CD14-positive monocyte (primary cell): ENCODE data around the gene PDE6C. TPM values are rescaled to one million over a fixed set of nuclear protein-coding genes. Genes with fewer than 3 reads are reported as not detected.

Experiments used
- DNase-seq, 3 donors: peaks; one replicate each; pipeline ENCODE4 v3.0.0-alpha.2; 2011 to 2022
- H2AFZ ChIP-seq: 2 replicates; pipeline ENCODE4 v1.6.0; 2012; ENCODE audit warnings: mild to moderate bottlenecking, low read depth, low read length, inconsistent platforms; ENCODE audit not compliant: insufficient read depth, poor library complexity, severe bottlenecking
- H3K27ac ChIP-seq, 2 donors: 1 replicate in 1 of 2; 2 replicates in 1 of 2; pipeline ENCODE4 v1.5.1; 2012 to 2013; ENCODE audit warnings: low read length in 2 of 2, control low read depth in 1 of 2, inconsistent platforms in 1 of 2, low read depth in 1 of 2, mild to moderate bottlenecking in 1 of 2
- H3K27me3 ChIP-seq, 2 donors: one replicate each; pipeline versions ENCODE4 v1.6.0 to v1.6.1; 2011 to 2013; ENCODE audit warnings: low read length in 2 of 2; ENCODE audit not compliant: control insufficient read depth in 2 of 2, insufficient read depth in 2 of 2
- H3K36me3 ChIP-seq, 2 donors: replicated peaks in 1 of 2; 1 replicate in 1 of 2; 2 replicates in 1 of 2; pipeline versions ENCODE4 v1.5.1 to v1.6.1; 2012 to 2013; ENCODE audit warnings: low read length in 2 of 2, control low read depth in 1 of 2, inconsistent platforms in 1 of 2, mild to moderate bottlenecking in 1 of 2; ENCODE audit not compliant: insufficient read depth in 2 of 2, control insufficient read depth in 1 of 2
- H3K4me1 ChIP-seq, 2 donors: 1 replicate in 1 of 2; 2 replicates in 1 of 2; pipeline versions ENCODE4 v1.5.1 to v1.6.1; 2012 to 2013; ENCODE audit warnings: low read length in 2 of 2, control low read depth in 1 of 2, inconsistent platforms in 1 of 2, mild to moderate bottlenecking in 1 of 2, moderate library complexity in 1 of 2; ENCODE audit not compliant: insufficient read depth in 2 of 2, control insufficient read depth in 1 of 2
- H3K4me2 ChIP-seq: replicated peaks from 2 replicates; pipeline ENCODE3; 2012; ENCODE audit warnings: low read length, moderate library complexity, mild to moderate bottlenecking; ENCODE audit not compliant: poor library complexity, severe bottlenecking; ENCODE audit errors: extremely low read depth
- H3K4me3 ChIP-seq, 3 experiments: fragments of 200-600 bp in 1 of 3; sonication (generic) in 1 of 3; replicated peaks in 1 of 3; 1 replicate in 2 of 3; 2 replicates in 1 of 3; pipeline ENCODE4 v1.5.1; 2011 to 2013; ENCODE audit warnings: low read length in 3 of 3, mild to moderate bottlenecking in 3 of 3, control low read depth in 2 of 3, low read depth in 2 of 3, inconsistent platforms in 1 of 3, moderate library complexity in 1 of 3
- H3K79me2 ChIP-seq: 2 replicates; pipeline ENCODE4 v1.6.0; 2012; ENCODE audit warnings: mild to moderate bottlenecking, control low read depth, inconsistent platforms, low read length, moderate library complexity; ENCODE audit not compliant: insufficient read depth
- H3K9ac ChIP-seq: 2 replicates; pipeline ENCODE4 v1.6.0; 2017; ENCODE audit warnings: low read length, mild to moderate bottlenecking; ENCODE audit not compliant: insufficient read depth, poor library complexity, severe bottlenecking
- H3K9me3 ChIP-seq, 2 donors: replicated peaks in 1 of 2; 1 replicate in 1 of 2; 2 replicates in 1 of 2; pipeline versions ENCODE4 v1.5.1 to v1.6.1; 2012 to 2013; ENCODE audit warnings: low read length in 2 of 2, control low read depth in 1 of 2; ENCODE audit not compliant: control insufficient read depth in 1 of 2, insufficient read depth in 1 of 2
- H4K20me1 ChIP-seq: 2 replicates; pipeline ENCODE4 v1.6.0; 2012; ENCODE audit warnings: mild to moderate bottlenecking, low read length, control low read depth, moderate library complexity; ENCODE audit not compliant: insufficient read depth
- H3K27ac Mint-ChIP-seq, 7 donors: one replicate each; pipeline ENCODE4 v1.8.0; 2020; ENCODE audit warnings: mild to moderate bottlenecking in 7 of 7, mixed read lengths in 7 of 7, moderate library complexity in 6 of 7, inconsistent platforms in 2 of 7
- H3K27me3 Mint-ChIP-seq, 3 donors: one replicate each; pipeline ENCODE4 v1.8.0; 2021 to 2022; ENCODE audit warnings: low read depth in 3 of 3, mild to moderate bottlenecking in 3 of 3, mixed read lengths in 3 of 3, moderate library complexity in 3 of 3, inconsistent platforms in 1 of 3
- H3K36me3 Mint-ChIP-seq, 2 donors: one replicate each; pipeline ENCODE4 v1.8.0; 2020; ENCODE audit warnings: mixed read lengths in 2 of 2, inconsistent platforms in 1 of 2, mild to moderate bottlenecking in 1 of 2
- H3K4me1 Mint-ChIP-seq: one replicate; pipeline ENCODE4 v1.8.0; 2020; ENCODE audit warnings: mild to moderate bottlenecking, mixed read lengths
- H3K4me3 Mint-ChIP-seq, 2 donors: one replicate each; pipeline ENCODE4 v1.8.0; 2020; ENCODE audit warnings: mild to moderate bottlenecking in 2 of 2, mixed read lengths in 2 of 2, moderate library complexity in 1 of 2
- H3K9me3 Mint-ChIP-seq, 7 donors: one replicate each; pipeline ENCODE4 v1.8.0; 2020 to 2022; ENCODE audit warnings: mixed read lengths in 7 of 7, mild to moderate bottlenecking in 6 of 7, moderate library complexity in 6 of 7, inconsistent platforms in 2 of 7
- CTCF ChIP-seq: fragments of 200-600 bp; IDR thresholded peaks from one replicate; pipeline ENCODE4 v1.8.0; 2022; ENCODE audit warnings: antibody characterized with exemption, mild to moderate bottlenecking
- WGBS: methylation state at CpG from one replicate; pipeline ENCODE4 v1.1.5; 2013; ENCODE audit warnings: missing lambda C conversion rate; ENCODE audit not compliant: insufficient coverage; 5-methylcytosine and 5-hydroxymethylcytosine counted together
- intact Hi-C, 2 donors: fragments of 100-400 bp; cut with micrococcal nuclease; formaldehyde crosslinking; loops; one replicate each; pipeline versions ENCODE4 v1.15.0 to v1.15.1; 2023
- polyA plus RNA-seq, 3 donors: library from polyadenylated mRNA; depleted of rRNA in 1 of 3; unstranded in 2 of 3; stranded (reverse) in 1 of 3; fragments of 300-500 nt in 2 of 3; fragments of >200 nt in 1 of 3; fragmentation: Illumina TruSeq in 2 of 3; gene quantifications; 1 replicate in 2 of 3; 2 replicates in 1 of 3; pipeline ENCODE4 v1.2.3, GENCODE V29; 2012 to 2021

The PDE6C gene
- polyA plus RNA-seq, 3 donors = not detected

- no peak for TF ChIP-seq CTCF
- H3K36me3 Mint-ChIP-seq = no peaks in the 10 kb centered on the region
- Histone ChIP-seq H3K9ac (no peak overlapping the region), H4K20me1 (no peaks in the 10 kb centered on the region), H3K79me2 (no peaks in the 10 kb centered on the region), H2AFZ (no peak overlapping the region), H3K4me3 (no peak overlapping the region), H3K27me3 (no peaks in the 10 kb centered on the region), H3K9me3 (no peaks in the 10 kb centered on the region), H3K4me2 (no peak overlapping the region), H3K27ac (no peak overlapping the region), H3K4me1 (no peaks in the 10 kb centered on the region), H3K36me3 (no peaks in the 10 kb centered on the region)
- peaks cover 6% of the 10 kb centered on the region in 3 donors for H3K27me3 Mint-ChIP-seq
- H3K27ac Mint-ChIP-seq = no peak overlapping the region
- 95% methylated on average over 15 of the region's 15 CpGs for WGBS
- no peaks in the 10 kb centered on the region for H3K4me1 Mint-ChIP-seq
- intact Hi-C loops = no loop called here
- H3K4me3 Mint-ChIP-seq = no peak overlapping the region
- no peak for DNase-seq
- peaks cover 0 to 3% (median 0%) of the 10 kb centered on the region in 7 donors for H3K9me3 Mint-ChIP-seq
These were observed 18.6 kb downstream of the PDE6C start for GRCh38 chr10:93630625-93631557.

- H4K20me1 ChIP-seq = no peaks in the 10 kb centered on the region
- no peaks in the 10 kb centered on the region for H3K36me3 Mint-ChIP-seq
- no peaks in the 10 kb centered on the region for H3K4me1 Mint-ChIP-seq
- no peak overlapping the region for H3K27ac Mint-ChIP-seq
- 100% methylated on average over 3 of the region's 7 CpGs for WGBS
- TF ChIP-seq CTCF = no peak
- H3K36me3 ChIP-seq = no peaks in the 10 kb centered on the region
- no peak overlapping the region for H3K9ac ChIP-seq
- H3K27me3 Mint-ChIP-seq = peaks cover 2 to 15% (median 2%) of the 10 kb centered on the region in 3 donors
- no peaks in the 10 kb centered on the region for H3K4me1 ChIP-seq
- no peaks in the 10 kb centered on the region for H3K9me3 ChIP-seq
- peaks cover 0 to 7% (median 0%) of the 10 kb centered on the region in 7 donors for H3K9me3 Mint-ChIP-seq
- DNase-seq = no peak
- no peaks in the 10 kb centered on the region for H3K79me2 ChIP-seq
- no peak overlapping the region for H3K4me2 ChIP-seq
- H3K27me3 ChIP-seq = no peaks in the 10 kb centered on the region
- H3K4me3 ChIP-seq = no peak overlapping the region
- no peak overlapping the region for H2AFZ ChIP-seq
- H3K4me3 Mint-ChIP-seq = no peak overlapping the region
- no peak overlapping the region for H3K27ac ChIP-seq
- intact Hi-C loops = no loop called here
These were observed 27.5 kb downstream of the PDE6C start for GRCh38 chr10:93639791-93640190.
